DLD1 (cell line): ENCODE results near the gene C18orf32.
"Not testable (repeated sequence)": the region's sequence is repeated elsewhere in the genome, so short reads cannot be mapped to it uniquely, and the experiment has no call there.

ENCODE experiments used
- in situ Hi-C: cut with HindIII; loops from 2 replicates; pipeline ENCODE4 v1.10.0; 2017; ENCODE audit warnings: low sequenced_read_pairs

C18orf32 gene

DNA sequence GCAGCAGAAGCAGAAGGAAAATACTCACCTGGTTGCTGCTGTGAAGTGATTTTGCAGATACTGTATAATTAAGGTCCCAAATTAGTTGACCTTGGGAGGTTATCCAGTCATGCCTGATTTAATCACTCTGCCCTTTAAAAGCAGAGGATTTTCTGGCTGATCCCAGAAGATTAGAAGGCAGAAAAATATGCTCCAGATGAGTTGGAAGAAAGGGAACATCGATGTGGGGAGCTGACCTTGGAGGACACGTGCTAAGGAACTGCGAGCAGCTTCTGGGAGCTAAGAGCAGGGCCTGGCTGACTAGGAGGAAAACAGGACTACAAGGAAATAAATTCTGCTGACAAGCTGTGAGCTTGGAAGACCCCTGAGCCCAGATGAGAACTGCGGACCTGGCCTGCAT, 13.3 kb downstream of the C18orf32 start:
- in situ Hi-C loops, result no loop called here

GRCh38 chr18:49472459-49472858, 14.6 kb downstream of the C18orf32 start:
- in situ Hi-C loops, result no loop called here

- in situ Hi-C loops, result no loop called here
Observed at GRCh38 chr18:49471532-49471931, 15.5 kb downstream of the C18orf32 start.

- in situ Hi-C loops, result no loop called here
Observed at GRCh38 chr18:49467599-49467998, 19.4 kb downstream of the C18orf32 start.

DNA sequence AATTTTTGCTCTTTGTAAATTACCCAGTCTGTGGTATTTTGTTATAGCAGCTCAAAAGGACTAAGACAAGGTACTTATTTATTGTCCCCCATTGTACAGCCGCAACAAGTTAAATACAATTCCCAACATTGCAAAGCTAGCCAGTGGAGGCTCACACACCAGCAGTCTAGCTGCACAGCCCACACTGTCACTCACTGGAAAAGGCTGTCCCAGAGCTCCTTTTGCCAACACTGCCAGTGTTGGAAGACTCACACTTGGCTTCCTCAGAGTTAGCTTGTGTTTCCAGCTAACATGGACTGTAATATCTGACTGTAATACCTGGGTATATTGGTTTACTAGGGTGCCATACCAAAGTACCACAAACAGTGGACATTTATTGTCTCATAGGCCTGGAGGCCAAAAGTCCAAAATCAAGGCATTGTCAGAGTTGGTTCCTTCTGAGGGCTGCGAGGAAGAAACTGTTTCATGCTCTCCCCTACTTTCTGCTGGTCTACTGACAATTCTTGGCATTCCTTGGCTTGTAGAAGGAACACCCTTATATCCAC, 19.9 kb downstream of the C18orf32 start:
- in situ Hi-C loops, result no loop called here

GRCh38 chr18:49464718-49465598, 22.1 kb downstream of the C18orf32 start:
- in situ Hi-C loops, result no loop called here

DNA sequence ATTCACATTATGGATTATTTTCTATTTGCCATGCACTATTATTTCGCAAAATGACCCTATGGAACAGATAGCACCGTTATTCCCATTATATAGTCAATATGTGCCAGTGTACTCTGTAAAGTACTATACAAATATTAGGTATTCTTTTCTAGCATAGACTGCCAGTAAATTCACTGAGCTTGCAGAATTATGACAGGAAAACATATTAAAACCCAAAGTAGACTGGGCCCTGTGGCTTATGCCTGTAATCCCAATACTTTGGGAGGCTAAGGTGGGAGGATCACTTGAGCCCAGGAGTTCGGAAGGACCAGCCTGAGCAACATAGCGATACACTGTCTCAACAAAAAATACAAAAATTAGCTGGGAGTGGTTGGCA, 25.4 kb downstream of the C18orf32 start:
- in situ Hi-C loops, result no loop called here

- in situ Hi-C loops, result no loop called here
Observed at GRCh38 chr18:49460976-49461601, 25.9 kb downstream of the C18orf32 start.

DNA sequence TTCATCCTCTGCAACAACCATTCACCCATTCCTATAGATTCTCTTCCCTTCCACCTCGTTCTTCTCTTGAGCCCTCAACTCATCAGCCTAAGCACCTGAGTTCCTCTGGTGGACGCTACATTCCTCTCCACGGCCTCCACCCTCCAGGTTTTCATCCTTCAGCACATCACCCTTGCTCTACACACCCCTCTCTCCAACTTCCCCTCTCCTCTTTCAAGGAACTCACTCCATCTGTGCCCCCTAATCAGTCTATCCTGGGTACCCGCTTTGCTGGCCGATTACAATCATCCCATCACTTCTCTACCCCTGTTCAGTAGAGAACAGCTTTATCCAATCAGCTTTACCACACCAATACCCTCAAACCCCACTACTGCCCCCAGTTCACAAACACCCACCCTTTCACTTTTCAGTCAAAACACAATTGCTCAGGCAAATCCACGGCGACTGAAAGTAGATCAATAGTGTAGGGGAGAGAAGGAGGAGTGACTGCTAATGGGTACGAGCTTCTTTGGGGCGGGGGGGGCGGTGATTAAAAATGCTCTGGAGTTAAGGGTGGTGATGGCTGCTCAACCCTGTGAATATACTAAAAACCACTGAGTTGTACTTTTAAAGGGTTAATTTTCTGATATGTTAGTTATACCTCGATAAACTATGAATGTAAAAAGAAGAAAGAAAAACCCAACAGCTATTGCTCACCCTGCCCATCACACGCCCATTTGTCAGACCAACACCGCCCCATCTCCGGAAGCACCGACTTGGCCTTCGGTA, 27.4 kb downstream of the C18orf32 start:
- in situ Hi-C loops, result no loop called here

DNA sequence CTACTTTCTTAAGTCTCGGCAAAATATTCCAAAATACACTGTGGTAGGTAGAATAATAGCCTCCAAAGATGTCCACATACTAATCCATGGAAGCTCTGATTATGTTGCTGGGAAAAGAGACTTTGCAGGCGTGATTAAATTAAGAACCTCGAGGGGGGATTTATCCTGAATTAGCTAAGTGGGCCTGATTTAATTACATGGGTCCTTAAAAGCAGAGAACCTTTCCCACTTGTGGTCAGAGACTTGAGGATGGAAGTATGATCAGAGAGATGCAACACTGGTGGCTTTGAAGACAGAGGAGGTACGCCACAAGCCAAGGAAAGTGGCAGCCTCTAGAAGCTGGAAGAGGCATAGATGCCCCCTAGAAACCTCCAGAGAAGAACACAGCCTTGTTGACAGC, 29.4 kb downstream of the C18orf32 start:
- in situ Hi-C loops, result no loop called here

GRCh38 chr18:49456794-49457193, 30.2 kb downstream of the C18orf32 start:
- in situ Hi-C loops, result no loop called here

DNA sequence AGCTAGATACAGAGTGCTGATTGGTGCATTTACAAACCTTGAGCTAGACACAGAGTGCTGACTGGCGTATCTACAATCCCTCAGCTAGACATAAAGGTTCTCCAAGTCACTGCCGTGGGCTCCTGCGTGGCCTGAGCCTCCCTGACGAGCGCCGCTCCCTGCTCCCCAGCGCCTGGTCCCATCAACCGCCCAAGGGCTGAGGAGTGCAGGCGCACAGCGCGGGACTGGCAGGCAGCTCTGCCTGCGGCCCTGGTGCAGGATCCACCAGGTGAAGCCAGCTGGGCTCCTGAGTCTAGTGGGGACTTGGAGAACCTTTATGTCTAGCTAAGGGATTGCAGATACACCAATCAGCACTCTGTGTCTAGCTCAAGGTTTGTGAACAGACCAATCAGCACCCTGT, 34.5 kb downstream of the C18orf32 start:
- in situ Hi-C loops, result not testable (repeated sequence)

- in situ Hi-C loops, result loop anchor here (10.0 kb wide), 1 partner anchor 753 kb away; no protein-coding TSS in a partner anchor
Observed at GRCh38 chr18:49447810-49448745, 39.0 kb downstream of the C18orf32 start.

DNA sequence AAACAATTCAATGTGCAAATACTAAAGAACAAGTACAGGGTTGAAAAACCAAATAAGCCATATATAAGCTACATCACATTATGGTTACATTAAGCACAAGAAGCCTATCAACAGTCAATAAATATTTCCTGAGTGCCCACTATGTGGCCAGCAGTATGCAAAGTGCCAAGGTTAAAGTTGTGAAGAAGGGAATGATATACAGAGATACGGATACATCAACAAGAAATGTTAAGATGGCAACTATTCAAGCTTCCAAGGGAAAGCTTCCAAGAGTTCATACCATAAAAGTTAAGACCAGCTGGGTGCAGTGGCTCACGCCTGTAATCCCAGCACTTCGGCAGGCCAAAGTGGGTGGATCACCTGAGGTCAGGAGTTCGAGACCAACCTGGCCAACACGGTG, 40.6 kb downstream of the C18orf32 start:
- in situ Hi-C loops, result loop anchor here (10.0 kb wide), 1 partner anchor 752 kb away; no protein-coding TSS in a partner anchor

- in situ Hi-C loops, result loop anchor here (10.0 kb wide), 1 partner anchor 750 kb away; no protein-coding TSS in a partner anchor
Observed at GRCh38 chr18:49444581-49444980, 42.5 kb downstream of the C18orf32 start.

DNA sequence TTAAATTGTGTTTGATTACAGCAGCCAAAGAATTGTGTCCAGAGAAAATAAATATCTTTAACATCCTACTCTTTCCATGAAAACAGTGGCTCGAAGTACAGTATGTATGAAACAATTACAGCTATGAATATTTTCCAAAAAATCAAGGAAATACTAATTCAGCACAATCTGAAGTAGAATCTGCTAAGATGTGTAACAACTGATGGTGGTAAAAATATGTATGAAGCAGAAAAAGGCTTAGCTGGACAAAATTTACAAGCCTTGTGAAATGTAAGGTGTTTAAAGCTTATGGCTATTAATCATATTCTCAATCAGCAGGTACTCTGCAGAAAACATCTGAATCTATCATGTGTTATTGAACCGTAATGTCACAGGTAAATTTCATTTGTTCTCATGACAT, 43.2 kb downstream of the C18orf32 start:
- in situ Hi-C loops, result loop anchor here (10.0 kb wide), 1 partner anchor 749 kb away; no protein-coding TSS in a partner anchor

- in situ Hi-C loops, result loop anchor here (10.0 kb wide), 1 partner anchor 747 kb away; no protein-coding TSS in a partner anchor
Observed at GRCh38 chr18:49441338-49441938, 45.6 kb downstream of the C18orf32 start.

DNA sequence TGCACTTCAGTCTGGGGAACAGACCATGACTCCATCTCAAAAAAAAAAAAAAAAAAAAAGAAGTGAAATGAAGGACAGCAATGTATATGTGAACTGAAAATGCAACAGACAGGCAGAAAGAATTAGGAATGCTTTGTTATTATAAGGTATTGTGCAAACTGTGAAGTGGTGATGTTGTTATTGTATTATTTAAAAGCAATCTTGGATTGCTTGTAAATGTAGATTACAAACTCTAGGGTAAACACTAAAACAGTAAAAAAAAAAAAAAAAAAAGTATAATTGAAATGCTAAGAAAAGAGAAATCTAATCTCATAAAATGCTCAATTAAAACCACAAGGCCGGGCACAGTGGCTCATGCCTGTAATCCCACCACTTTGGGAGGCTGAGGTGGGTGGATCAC, 51.9 kb downstream of the C18orf32 start:
- in situ Hi-C loops, result no loop called here

GRCh38 chr18:49432602-49433001, 54.4 kb downstream of the C18orf32 start:
- in situ Hi-C loops, result no loop called here
